ENCODE measurements around the gene PAF1.

DNA sequence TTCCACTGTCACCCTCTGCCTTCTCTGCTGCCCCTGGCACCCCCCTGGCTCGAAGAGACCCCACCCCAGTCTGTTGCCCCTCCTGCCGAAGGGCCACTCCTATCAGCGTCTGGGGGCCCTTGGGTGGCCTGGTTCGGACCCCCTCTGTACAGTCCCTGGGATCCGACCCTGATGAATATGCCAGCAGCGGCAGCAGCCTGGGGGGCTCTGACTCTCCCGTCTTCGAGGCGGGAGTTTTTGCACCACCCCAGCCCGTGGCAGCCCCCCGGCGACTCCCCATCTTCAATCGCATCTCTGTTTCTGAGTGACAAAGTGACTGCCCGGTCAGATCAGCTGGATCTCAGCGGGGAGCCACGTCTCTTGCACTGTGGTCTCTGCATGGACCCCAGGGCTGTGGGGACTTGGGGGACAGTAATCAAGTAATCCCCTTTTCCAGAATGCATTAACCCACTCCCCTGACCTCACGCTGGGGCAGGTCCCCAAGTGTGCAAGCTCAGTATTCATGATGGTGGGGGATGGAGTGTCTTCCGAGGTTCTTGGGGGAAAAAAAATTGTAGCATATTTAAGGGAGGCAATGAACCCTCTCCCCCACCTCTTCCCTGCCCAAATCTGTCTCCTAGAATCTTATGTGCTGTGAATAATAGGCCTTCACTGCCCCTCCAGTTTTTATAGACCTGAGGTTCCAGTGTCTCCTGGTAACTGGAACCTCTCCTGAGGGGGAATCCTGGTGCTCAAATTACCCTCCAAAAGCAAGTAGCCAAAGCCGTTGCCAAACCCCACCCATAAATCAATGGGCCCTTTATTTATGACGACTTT lies 17.7 kb upstream of the PAF1 start:
- TF ChIP-seq, protein P1, sequence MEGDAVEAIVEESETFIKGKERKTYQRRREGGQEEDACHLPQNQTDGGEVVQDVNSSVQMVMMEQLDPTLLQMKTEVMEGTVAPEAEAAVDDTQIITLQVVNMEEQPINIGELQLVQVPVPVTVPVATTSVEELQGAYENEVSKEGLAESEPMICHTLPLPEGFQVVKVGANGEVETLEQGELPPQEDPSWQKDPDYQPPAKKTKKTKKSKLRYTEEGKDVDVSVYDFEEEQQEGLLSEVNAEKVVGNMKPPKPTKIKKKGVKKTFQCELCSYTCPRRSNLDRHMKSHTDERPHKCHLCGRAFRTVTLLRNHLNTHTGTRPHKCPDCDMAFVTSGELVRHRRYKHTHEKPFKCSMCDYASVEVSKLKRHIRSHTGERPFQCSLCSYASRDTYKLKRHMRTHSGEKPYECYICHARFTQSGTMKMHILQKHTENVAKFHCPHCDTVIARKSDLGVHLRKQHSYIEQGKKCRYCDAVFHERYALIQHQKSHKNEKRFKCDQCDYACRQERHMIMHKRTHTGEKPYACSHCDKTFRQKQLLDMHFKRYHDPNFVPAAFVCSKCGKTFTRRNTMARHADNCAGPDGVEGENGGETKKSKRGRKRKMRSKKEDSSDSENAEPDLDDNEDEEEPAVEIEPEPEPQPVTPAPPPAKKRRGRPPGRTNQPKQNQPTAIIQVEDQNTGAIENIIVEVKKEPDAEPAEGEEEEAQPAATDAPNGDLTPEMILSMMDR (IDR thresholded peaks at IDR 0.05), result no peak
- TF ChIP-seq ZFX (IDR thresholded peaks at IDR 0.05; ENCODE audit: borderline replicate concordance), result no peak

Data from 22Rv1 (cell line).